Measurements from ENCODE around the gene OS9.

OS9 gene

DNA sequence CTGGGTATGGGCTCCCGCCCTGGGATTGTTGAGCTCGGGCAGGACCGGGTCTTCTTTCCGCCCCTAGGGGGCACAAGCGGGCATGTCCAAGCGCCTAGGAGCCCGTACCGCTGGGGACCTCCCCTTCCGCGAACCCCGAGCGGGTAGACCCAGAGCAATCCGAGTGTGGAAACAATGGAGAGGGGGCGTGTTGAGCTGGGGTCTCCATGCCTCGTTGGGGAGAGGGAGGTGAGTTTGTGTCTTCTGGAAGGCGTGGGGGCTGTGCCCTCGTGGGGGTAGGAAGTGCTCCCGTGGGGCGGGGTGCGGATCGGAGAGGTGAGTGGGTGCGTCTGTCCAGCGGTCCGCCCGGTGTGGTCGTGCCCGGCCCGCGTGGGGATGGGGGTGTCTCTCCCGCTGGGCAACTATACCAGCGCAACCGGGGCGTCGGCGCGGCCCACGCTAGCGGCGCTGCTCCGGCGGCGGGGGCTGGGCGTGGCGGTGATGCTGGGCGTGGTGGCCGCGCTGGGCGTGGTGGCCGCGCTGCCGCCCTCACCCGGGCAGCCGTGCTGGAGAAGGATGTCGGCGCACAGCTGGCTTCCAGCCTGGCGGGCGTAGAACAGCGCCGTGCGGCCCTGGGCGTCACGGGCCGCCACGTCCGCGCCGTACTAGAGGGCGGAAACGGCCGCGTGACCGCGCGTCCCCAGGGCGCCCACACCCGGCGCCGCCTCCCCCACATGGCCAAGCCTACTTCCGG, 32.4 kb downstream of the OS9 start (continued):
- TF ChIP-seq ZNF112 (tag by site-specific recombination; IDR thresholded peaks at IDR 0.05) (no peak), ZNF664 (tag by site-specific recombination; IDR thresholded peaks at IDR 0.05) (no peak), ZNF623 (tag by site-specific recombination; IDR thresholded peaks at IDR 0.05) (no peak), ZFP69B (tag by site-specific recombination; IDR thresholded peaks at IDR 0.05) (0 out of 2 replicates have a peak, but pooled peaks have one; percentile 35), ZNF132 (tag by site-specific recombination; IDR thresholded peaks at IDR 0.05; ENCODE audit: borderline replicate concordance) (no peak), ZBTB10 (tag by site-specific recombination; IDR thresholded peaks at IDR 0.05) (peak; percentile 99), ZNF785 (tag by site-specific recombination; IDR thresholded peaks at IDR 0.05) (peak; percentile 84), OSR2 (tag by site-specific recombination; IDR thresholded peaks at IDR 0.05) (no peak; the same call in 1 of the 2 replicates), ZNF133 (tag by site-specific recombination; IDR thresholded peaks at IDR 0.05) (no peak), ZNF350 (tag by site-specific recombination; IDR thresholded peaks at IDR 0.05) (no peak), ZNF660 (tag by site-specific recombination; IDR thresholded peaks at IDR 0.05) (peak; percentile 38; the same call in 1 of the 2 replicates), ZBTB20 (tag by site-specific recombination; IDR thresholded peaks at IDR 0.05) (peak; percentile 55; the same call in 1 of the 2 replicates), GLIS1 (tag by site-specific recombination; IDR thresholded peaks at IDR 0.05) (peak; percentile 81), ZNF513 (tag by site-specific recombination; IDR thresholded peaks at IDR 0.05) (no peak), ZSCAN5A (tag by site-specific recombination; IDR thresholded peaks at IDR 0.05) (no peak; the same call in 1 of the 2 replicates), SALL2 (tag by site-specific recombination; IDR thresholded peaks at IDR 0.05; ENCODE audit: borderline replicate concordance) (no peak), PRDM10 (tag by site-specific recombination; IDR thresholded peaks at IDR 0.05) (peak; percentile 61), ZBTB44 (tag by site-specific recombination; IDR thresholded peaks at IDR 0.05) (no peak), ZXDB (tag by site-specific recombination; IDR thresholded peaks at IDR 0.05) (peak; percentile 84), ZBTB49 (tag by site-specific recombination; IDR thresholded peaks at IDR 0.05; ENCODE audit: low read depth) (no peak), MZF1 (tag by site-specific recombination; IDR thresholded peaks at IDR 0.05; ENCODE audit: borderline replicate concordance) (peak; percentile 65; the same call in 1 of the 2 replicates)
- TF ChIP-seq, protein P1, sequence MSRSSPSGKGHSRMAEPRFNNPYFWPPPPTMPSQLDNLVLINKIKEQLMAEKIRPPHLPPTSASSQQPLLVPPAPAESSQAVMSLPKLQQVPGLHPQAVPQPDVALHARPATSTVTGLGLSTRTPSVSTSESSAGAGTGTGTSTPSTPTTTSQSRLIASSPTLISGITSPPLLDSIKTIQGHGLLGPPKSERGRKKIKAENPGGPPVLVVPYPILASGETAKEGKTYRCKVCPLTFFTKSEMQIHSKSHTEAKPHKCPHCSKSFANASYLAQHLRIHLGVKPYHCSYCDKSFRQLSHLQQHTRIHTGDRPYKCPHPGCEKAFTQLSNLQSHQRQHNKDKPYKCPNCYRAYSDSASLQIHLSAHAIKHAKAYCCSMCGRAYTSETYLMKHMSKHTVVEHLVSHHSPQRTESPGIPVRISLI (tag by site-specific recombination; IDR thresholded peaks at IDR 0.05), result no peak
- TF ChIP-seq, protein P2, sequence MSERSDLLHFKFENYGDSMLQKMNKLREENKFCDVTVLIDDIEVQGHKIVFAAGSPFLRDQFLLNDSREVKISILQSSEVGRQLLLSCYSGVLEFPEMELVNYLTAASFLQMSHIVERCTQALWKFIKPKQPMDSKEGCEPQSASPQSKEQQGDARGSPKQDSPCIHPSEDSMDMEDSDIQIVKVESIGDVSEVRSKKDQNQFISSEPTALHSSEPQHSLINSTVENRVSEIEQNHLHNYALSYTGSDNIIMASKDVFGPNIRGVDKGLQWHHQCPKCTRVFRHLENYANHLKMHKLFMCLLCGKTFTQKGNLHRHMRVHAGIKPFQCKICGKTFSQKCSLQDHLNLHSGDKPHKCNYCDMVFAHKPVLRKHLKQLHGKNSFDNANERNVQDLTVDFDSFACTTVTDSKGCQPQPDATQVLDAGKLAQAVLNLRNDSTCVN (tag by site-specific recombination; optimal IDR thresholded peaks at IDR 0.05), result peak; percentile 86

All from HEK293 (cell line).